Adipose tissue (tissue), 3 donors: ENCODE data around the gene EIPR1. TPM values are rescaled to one million over a fixed set of nuclear protein-coding genes. Genes with fewer than 3 reads are reported as not detected.

Experiments used
- H3K27ac ChIP-seq: one replicate; pipeline ENCODE4 v1.5.1; 2013; ENCODE audit warnings: low read depth, low read length
- WGBS, 3 donors: extraction: QIAGEN DNeasy Blood & Tissue Kit; methylation state at CpG; one replicate each; pipeline ENCODE4 v1.1.7; 2013; 5-methylcytosine and 5-hydroxymethylcytosine counted together
- polyA plus RNA-seq, 3 donors: library from polyadenylated mRNA; stranded (reverse); fragments of 200-250 nt; gene quantifications; one replicate each; pipeline ENCODE4 v1.2.3, GENCODE V29; 2013
- donor health status: healthy with polysubstance abuse.
- donor health status: Bipolar disorder and iron deficiency.
- donor health status: healthy.

EIPR1 gene
- polyA plus RNA-seq, 3 donors, result 10.1 to 13.2 (median 10.3) TPM

DNA sequence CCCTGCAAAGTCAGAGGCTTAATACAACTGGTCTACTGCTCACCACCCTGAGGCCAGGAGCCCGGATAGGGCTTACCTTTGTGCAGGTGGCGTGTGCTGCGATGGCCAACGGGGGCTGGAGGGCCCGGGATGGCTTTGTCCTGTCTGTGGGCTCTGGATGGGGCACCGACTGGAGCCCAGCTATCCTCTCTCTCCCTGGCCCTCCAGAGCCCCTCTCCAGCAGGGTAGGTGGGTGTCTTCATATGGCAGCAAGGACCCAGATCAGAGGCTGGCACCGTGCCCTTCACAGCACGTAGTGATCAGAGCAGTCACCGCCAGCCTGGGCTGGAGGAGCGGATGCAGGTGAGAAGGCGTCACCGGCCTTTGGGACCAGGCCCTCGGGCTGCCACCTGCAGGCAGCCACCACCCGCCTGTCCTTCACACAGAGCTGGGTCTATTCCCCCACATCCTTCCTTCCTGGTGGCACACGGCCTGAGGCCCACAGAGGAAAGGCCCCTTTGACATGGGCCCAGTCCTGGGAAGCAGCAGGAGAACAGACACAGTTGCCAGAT, 232.1 kb downstream of the EIPR1 start:
- H3K27ac ChIP-seq, result no peak overlapping the region
- 72 to 91% (median 77%) methylated on average over 15 of the region's 15 CpGs for WGBS, 3 donors

DNA sequence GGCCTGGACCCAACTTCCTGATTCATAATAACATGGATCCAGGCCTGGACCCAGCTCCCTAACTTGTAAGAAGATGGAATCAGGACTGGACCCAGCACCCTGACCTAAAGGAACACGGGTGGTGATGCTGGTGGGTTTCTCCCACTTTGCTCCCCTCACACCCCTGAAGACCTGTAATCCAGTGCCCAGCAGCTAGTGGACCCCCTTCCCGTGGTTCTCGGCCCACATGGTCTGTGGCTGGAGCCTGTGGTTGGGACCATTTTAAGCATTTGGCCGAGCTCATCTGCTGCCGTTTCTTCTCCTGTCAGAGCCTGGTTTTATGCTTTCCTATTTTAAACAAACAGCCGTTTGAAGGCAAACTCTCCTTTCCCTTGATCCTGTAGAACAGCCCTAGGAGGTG, 232.8 kb downstream of the EIPR1 start:
- WGBS, 3 donors, result 69 to 95% (median 70%) methylated on average over 6 of the region's 6 CpGs
- no peak overlapping the region for H3K27ac ChIP-seq

DNA sequence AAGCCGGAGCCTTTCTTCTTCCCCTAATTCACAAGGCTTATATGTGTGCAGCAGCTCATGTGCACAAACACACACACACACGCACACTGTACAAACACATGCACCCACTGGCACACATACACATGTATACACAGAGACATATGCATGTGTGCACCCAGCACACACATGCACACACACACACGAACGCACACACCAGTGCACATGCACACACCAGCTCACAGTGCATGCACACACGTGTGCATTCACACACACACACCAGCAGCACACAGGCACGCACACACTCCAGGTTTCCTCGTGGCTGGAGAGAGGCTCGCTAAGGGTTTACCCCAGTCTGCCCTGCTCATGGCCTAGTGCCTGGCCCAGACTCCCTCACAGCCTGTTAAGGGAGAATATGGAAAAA, 234.0 kb downstream of the EIPR1 start:
- WGBS, 3 donors, result 69 to 79% (median 75%) methylated on average over 8 of the region's 8 CpGs
- no peak overlapping the region for H3K27ac ChIP-seq

DNA sequence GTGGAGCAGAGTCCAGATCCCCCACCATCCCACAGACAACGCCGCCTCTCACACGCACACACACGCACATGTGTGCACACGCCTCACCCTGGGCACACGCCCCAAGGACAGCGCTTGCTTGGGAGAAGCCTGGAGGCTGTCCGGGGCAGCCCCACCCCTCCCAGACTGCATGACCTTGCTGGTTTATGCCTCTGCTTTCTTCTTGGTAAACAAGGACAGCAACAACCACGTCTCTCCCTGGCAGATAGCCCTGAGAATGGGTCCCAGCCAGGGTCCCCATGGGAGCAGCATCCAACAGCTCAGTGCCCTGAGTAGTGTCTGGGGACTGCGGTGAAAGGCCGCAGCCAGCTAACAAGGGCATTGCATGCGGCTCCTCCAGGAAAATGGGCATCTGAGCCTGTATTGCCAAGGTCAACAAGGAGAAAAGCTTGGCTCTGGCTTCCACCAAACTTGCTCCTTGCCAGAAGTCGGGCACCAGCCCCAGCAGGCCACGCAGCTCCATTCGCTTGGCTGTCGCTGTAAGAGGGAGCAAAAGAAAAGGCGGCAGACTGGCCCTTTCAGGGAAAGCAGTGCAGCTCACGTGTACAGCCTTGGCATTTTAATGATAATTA, 234.6 kb downstream of the EIPR1 start:
- H3K27ac ChIP-seq, result no peak overlapping the region
- 42 to 87% (median 83%) methylated on average over 18 of the region's 18 CpGs for WGBS, 3 donors

DNA sequence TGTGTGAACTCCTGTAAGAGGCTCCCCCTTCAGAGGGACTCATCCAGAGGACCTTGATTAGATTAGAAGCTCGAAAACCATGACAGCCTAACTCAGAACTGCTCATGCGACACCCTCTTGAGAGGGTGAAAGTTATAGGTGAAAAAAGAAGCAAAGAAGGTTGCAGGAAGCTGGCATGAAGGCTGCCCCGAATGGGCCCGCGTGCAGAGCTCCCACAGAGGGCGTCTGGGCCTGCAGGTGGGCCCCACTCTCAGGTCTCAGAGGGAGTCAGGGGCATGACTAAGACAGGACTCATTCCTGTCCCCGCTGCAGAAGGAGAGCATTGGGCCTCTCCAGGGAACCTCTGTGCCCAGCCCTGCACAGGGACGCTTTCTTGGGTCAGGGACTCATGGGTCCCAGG, 235.4 kb downstream of the EIPR1 start:
- no peak overlapping the region for H3K27ac ChIP-seq
- WGBS, 3 donors, result 91 to 96% (median 95%) methylated on average over 8 of the region's 8 CpGs

DNA sequence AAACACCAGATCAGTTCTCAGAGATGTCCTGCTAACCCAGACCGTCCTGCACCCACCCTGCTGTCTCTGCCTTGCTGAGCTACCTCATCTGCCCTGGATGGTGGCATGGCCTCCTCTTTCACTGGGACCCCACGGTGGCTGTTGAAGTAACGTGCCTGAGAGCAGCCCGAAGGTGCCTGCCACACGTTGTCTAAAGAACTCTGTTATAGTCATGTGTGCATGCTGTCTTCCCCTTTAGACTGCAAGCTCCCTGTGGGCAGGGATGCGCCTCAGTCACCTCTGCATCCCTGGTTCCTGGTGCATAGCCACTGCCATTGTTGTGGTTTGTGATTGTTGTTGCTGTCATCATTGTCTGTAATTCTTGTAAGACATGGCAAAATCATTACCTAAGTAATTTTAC, 235.9 kb downstream of the EIPR1 start:
- 94 to 98% (median 94%) methylated on average over 6 of the region's 6 CpGs for WGBS, 3 donors
- no peak overlapping the region for H3K27ac ChIP-seq

DNA sequence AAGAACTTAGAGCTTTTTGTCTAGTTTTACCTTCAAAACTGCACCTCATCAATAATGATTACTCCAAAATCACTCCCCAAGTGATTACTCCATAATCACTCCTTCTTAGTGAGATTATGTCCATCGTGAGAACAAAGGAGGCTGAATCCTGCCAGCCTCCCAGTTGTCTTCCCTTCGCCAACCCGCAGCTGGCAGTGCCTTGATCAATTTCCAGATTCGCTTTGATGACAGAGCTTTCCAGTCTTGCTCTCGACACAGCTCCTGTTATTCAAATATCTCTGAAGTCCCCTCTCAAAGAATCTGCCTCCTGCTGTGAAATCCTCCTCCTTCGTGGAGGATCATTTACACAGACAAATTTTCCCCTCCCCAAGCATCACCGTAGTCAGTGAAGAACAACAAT, 237.7 kb downstream of the EIPR1 start:
- no peak overlapping the region for H3K27ac ChIP-seq
- WGBS, 3 donors, result 78 to 79% (median 78%) methylated on average over 7 of the region's 7 CpGs

Other genes starting within 250 kb of the EIPR1 start
- gene TRAPPC12, start 1.9 kb upstream of the EIPR1 start, polyA plus RNA-seq, result 10 to 100 TPM; 41.2 to 48.3 (median 45.2) TPM
- 100 to 1,000 TPM in 1 of 3 donors, 10 to 100 TPM in 2; 31.1 to 109 (median 61.1) TPM for gene ADI1, start 141.7 kb upstream of the EIPR1 start, polyA plus RNA-seq
- gene RNASEH1, start 180.5 kb upstream of the EIPR1 start, polyA plus RNA-seq, result 10 to 100 TPM in 2 of 3 donors, 1 to 10 TPM in 1; 8.2 to 19.1 (median 16.7) TPM
- gene RPS7, start 197.4 kb upstream of the EIPR1 start, polyA plus RNA-seq, result 1,000 to 10,000 TPM; 1,415 to 2,950 (median 1,968) TPM
- 10 to 100 TPM in 1 of 3 donors, 1 to 10 TPM in 2; 7.9 to 19.6 (median 9.6) TPM for gene COLEC11, start 217.3 kb upstream of the EIPR1 start, polyA plus RNA-seq